HG02759 (cell line): ENCODE measurements around the gene POC5.
A peak's percentile ranks its signal among the peaks of the same experiment; 100 is the strongest.
"Not testable (repeated sequence)": the region's sequence is repeated elsewhere in the genome, so short reads cannot be mapped to it uniquely, and the experiment has no call there.

Source experiments
- ATAC-seq: cut with Tn5 transposase; IDR thresholded peaks from one replicate; pipeline ENCODE4 v1.9.1; 2021; ENCODE audit warnings: mild to moderate bottlenecking, moderate library complexity; ENCODE audit not compliant: unreplicated experiment

Gene POC5

GRCh38 chr5:75707911-75708509 is 9.2 kb downstream of the POC5 start:
- no peak for ATAC-seq

- ATAC-seq = no peak
Observed at GRCh38 chr5:75706775-75707174, 10.5 kb downstream of the POC5 start.

- ATAC-seq = no peak
Observed at GRCh38 chr5:75706016-75706415, 11.2 kb downstream of the POC5 start.

DNA sequence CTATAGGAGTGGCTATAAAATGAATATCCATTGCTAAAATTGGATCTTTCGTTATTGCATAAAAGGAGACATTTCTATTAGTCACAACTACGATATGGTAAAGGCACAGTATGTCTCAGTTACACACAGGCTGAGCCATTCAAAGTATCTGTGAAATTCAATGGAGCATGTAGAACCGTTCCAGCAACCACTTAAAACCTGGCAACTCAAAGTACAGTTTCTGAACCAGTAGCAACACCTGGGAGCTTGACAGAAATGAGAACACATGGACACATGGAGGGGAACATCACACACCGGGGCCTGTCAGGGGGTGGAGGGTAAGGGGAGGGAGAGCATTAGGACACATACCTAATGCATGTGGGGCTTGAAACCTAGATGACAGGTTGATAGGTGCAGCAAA is 15.4 kb downstream of the POC5 start:
- ATAC-seq = no peak

DNA sequence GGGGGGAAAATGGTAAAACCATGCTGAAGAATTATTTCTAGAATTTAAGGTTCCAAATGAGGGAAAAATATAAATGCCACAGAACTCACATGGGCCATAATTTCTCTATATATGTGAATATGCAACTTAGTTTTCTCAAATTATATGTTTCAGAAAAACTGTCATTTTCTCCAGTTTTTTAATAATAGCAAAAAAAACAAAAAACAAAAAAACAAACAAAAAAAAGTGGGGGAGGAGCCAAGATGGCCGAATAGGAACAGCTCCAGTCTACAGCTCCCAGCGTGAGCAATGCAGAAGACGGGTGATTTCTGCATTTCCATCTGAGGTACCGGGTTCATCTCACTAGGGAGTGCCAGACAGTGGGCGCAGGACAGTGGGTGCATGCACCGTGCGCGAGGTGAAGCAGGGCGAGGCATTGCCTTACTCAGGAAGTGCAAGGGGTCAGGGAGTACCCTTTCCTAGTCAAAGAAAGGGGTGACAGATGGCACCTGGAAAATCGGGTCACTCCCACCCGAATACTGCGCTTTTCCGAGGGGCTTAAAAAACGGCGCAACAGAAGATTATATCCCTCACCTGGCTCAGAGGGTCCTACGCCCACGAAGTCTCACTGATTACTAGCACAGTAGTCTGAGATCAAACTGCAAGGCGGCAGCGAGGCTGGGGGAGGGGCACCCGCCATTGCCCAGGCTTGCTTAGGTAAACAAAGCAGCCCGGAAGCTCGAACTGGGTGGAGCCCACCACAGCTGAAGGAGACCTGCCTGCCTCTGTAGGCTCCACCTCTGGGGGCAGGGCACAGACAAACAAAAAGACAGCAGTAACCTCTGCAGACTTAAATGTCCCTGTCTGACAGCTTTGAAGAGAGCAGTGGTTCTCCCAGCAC is 21.5 kb downstream of the POC5 start:
- not testable (repeated sequence) for ATAC-seq

GRCh38 chr5:75694781-75695180 is 22.5 kb downstream of the POC5 start:
- no peak for ATAC-seq

DNA sequence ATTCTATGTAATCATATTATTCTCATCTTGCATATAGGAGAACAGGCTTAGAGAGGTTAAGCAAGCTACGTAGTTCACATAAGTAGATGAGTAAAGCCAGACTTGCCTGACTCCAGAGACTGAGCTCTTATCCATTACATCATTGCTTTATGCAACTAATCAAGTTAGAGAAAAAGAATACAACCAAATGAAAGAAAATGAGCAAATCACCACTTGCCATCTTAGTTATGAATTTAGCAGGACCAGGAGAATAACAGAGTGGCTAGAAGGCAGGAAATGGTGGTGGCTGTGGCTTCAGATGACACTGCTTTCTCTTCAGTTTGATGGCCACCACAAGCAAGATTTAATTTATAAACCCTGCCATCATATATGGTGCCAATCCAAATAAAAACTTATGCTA is 26.6 kb downstream of the POC5 start:
- ATAC-seq = no peak

GRCh38 chr5:75686480-75686879 is 30.8 kb downstream of the POC5 start:
- ATAC-seq = no peak

DNA sequence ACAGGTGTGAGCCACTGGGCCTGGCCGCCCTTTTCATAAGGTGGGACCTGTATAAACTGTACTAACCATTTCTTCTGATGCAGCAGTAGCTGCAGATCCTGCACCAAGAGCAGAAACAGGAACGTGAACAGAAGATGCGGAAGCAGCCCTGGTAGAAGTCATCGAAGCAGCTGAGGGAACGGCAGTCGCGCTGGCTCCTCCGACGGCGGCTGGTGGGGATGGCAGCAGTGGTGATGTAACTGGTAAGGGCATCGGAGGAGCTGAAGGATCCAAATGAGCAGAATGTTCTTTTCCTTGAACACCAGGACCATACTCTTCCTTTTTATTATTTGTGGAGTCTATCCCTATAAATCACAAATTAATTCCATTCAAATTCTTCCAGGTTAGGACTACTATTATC is 32.1 kb downstream of the POC5 start:
- ATAC-seq = no peak

DNA sequence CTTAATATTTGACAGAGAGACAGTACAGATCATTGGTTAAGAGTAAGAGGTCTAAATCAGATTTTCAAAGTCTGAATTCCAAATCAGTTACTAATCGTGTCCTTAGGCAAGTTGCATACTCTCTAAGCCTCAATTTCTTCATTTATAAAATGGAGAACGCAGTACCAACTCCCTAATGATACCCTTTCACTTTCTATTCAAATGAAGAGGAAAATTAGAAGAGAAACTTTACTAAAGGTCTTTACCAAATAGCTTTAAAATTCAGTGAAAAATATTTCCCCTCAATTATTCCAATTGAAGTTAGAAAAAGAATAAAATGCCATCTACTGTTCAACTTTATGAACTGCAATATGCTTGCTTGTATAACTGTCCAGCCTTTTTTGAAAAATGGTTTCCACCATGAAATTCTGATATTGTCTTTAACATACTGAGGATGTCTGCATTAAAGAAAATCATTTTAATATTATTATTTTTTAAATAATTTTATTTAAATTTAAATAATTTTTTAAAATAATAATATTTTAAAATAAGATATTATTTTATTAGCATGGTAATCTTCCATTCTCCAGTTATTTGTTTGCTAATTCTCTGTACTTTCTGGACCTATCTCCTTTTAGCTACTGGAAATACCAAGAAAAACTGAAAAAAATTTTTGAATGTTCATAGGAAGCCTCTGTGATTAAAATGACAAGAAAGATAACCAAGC is 36.0 kb downstream of the POC5 start:
- no peak for ATAC-seq

GRCh38 chr5:75678155-75678554 is 39.1 kb downstream of the POC5 start:
- no peak for ATAC-seq

GRCh38 chr5:75677607-75678006 is 39.6 kb downstream of the POC5 start:
- ATAC-seq = no peak

- ATAC-seq = no peak
Observed at GRCh38 chr5:75675783-75676182, 41.5 kb downstream of the POC5 start.

DNA sequence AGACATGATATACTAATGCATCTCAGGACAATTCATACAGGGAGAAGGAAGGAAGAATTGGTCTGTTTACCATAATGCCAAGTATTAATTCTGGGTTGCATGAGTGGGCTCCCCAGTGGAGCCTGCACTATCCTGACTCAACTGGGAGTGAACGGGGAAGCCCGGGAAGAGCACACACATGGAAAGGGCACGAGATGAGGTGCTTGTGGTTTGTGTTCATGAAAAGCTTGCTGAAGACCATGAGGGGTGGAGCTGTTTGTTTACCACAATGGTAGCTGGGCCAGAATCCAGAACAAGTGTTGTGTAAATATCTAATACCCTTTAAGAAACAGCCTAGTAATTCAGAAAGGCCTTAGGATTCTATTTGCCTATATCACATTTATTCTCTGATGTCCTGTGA is 44.6 kb downstream of the POC5 start:
- no peak for ATAC-seq

GRCh38 chr5:75671506-75671905 is 45.7 kb downstream of the POC5 start:
- ATAC-seq = no peak

DNA sequence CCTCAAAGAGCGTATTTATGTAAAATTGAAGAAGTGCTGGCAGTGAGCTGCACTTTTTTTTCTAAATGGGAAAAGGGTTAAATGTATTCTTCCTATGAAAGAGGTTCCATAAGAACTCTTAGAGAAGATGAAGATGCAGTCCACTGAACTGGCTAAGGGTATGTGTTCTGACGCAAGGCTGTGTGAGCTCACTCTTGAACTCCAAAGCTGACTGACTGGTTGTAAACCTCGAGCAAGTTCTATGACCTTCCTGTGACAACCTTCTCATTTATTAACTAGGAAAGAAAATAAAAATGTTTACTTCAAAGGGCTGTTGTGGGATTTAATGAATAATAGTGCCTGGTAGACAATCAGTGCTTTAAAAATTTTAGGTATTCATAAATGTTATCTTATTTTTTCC is 46.7 kb downstream of the POC5 start:
- no peak for ATAC-seq

- peak; percentile 93 for ATAC-seq
Observed at GRCh38 chr5:75668977-75669689, 48.1 kb downstream of the POC5 start.

DNA sequence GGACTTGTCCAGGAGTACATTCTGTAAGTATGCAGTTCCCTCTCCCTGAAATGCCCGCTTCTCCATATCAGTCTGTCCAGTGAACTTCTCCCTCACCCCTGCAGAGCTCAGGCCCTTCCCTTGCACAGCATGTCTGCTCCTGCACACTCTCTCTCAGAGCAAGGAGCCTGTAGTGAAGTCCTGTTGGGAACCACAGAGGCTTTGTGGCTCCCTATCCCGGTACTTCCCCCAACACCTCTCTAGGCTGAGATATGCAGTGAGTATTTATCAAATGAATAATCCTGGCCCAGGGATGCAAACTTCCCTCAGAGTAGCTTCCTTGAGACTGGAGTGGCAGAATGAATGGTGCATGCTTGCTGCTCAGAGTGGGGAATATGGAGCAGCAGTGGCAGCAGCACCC is 48.8 kb downstream of the POC5 start:
- peak; percentile 0 for ATAC-seq

DNA sequence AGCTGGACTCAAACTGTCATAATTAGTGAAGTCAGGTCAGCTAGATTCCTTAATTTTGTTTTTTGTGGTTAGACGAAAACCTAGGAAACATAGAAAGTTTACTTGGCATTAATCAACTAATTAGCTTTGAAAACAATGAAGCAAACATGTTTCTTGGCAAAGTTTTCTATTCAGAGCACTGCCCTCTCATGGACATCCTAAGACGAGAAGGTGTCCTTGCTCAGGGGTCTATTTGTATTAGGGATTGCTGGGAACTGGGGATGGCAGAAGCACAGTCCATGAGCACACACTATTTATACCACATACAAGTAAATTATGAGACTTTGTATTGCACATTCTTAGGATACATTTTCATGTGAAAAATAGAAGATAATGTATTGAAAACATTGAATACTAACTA is 49.7 kb downstream of the POC5 start:
- ATAC-seq = no peak

DNA sequence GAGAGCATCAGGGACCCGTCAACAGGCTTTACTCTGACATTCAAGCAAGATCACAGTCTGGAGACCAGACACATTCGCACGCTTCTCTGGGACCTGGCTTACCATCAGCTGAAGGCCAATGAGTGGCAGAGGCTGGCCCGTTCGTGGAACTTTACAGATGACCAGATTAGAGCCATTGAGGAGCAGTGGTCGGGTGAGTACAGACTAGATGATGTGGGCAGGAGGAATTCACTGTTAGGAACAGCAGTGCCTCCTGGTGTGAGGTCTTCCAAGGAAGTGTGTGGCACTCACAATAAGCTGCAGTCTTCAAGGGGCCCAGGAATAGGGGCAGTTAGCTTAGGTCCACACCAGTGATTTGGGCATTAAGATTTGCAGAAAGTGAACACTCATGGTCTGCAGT is 50.4 kb downstream of the POC5 start:
- ATAC-seq = no peak

- ATAC-seq = no peak
Observed at GRCh38 chr5:75664979-75665378, 52.3 kb downstream of the POC5 start.
